D721Med (cell line): ENCODE measurements around the gene RGS4.

ENCODE experiments used
- DNase-seq: peaks from one replicate; pipeline ENCODE4 v3.0.0; 2011; ENCODE audit warnings: low spot score; ENCODE audit not compliant: insufficient read length
- FAIRE-seq: peaks from 2 replicates; lab custom pipeline; 2011; peaks lifted over from hg19 to GRCh38; lab: Jason Lieb, UNC
- CTCF ChIP-seq: IDR thresholded peaks from 2 replicates; pipeline ENCODE4 v1.5.1; 2012; ENCODE audit warnings: mild to moderate bottlenecking, control low read depth; ENCODE audit not compliant: insufficient read depth; ENCODE audit errors: missing control alignments

Gene RGS4

DNA sequence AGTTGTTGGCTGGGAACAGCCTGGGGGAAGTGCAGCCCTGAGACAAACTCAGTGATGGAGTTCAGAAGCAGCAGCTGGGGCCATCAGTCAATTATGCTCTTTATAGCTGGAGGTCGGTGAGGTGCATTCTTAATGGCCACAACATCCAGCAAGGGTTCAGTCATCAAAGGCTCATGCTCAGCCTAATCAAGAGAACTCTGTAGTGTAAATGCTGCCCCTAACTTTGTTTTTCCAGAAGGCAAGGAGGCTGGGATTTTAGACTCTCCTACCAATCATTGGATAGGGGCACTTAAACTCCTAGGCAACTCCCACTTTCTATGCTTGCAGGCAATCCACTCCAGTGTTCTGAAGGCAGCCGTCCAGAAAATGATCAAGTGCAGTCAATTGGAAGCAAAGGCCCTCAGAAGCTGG, 15.0 kb upstream of the RGS4 start:
- TF ChIP-seq CTCF, result no peak
- DNase-seq (no peak), FAIRE-seq (no peak)

DNA sequence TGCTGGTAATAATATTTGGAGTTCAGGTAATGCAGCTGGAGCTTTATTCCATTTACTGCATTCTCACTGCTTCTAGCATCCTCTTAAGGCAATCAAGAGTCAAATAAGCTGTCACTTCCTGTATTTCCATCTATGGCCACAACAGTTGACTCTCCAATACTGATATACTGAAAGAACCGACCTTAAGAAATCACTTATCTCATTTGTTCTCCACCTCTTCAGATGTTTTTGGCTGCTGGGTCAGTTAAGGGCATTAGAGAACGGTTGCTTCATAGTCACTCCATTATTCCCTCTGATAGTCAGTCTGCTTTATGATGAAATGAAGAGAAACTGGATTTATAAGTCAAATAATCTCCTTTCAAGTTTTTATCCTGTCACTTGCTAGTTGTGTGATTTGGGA, 14.2 kb upstream of the RGS4 start:
- FAIRE-seq (no peak), DNase-seq (no peak)
- TF ChIP-seq CTCF, result no peak

DNA sequence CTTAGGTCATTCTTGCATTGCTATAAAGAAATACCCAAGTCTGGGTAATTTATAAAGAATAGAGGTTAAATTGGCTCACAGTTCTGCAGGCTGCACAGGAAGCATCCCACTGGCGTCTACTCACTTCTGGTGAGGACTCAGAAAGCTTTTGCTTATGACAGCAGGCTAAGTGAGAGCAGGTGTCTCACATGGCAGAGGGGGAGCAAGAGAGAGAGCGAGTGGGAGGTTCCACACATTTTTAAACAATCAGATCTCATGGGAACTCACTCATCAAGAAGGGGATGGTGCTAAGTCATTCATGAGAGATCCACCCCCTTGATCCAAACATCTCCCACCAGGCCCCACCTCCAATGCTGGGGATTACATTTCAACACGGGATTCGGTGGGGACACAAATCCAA, 13.6 kb upstream of the RGS4 start:
- DNase-seq (no peak), FAIRE-seq (no peak)
- TF ChIP-seq CTCF, result no peak

DNA sequence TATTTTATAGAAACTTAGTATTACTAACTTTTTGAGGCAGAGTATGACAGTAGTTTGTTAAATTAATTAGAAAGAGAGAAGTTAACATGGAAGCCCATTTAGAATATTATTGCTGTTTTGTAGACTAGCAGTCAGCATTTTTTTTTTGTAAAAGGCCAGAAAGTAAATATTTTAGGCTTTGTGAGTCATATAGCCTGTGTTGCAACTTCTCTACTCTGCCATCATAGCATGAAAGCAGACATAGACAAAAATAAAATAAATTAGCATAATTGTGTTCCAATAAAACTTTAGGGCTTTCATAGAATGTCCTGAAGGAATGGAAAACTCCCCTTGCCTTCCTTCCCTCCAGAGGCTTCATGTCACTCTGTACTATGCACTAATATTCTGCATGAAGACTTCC, 12.3 kb upstream of the RGS4 start:
- no peak for DNase-seq
- FAIRE-seq, result no peak
- TF ChIP-seq CTCF, result no peak

GRCh38 chr1:163060343-163061007, 8.7 kb upstream of the RGS4 start:
- no peak for DNase-seq
- no peak for FAIRE-seq
- TF ChIP-seq CTCF, result no peak

GRCh38 chr1:163063143-163063542, 6.0 kb upstream of the RGS4 start:
- TF ChIP-seq CTCF, result no peak
- DNase-seq, result no peak
- no peak for FAIRE-seq

DNA sequence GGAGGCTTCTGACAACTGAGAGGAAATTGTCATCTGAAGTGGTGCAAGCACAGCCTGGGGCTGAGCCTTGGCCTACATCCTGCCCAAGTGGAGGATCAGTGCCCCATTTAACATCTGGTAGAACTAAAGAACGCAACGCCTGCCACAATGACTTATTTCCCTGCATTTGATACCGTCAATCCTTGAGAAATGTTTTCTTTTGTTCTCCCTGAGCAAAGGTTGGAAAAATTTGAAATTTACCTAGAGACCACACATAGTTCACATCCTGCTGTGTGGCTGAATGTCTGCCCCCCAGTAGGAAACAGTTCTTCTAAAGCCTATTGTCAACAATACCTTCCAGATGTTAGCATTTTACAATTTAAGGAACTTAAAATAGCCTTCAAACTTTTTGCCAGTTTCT, 5.6 kb upstream of the RGS4 start:
- DNase-seq, result no peak
- TF ChIP-seq CTCF, result no peak
- no peak for FAIRE-seq
